Measurements from ENCODE around the gene KCNT2.
"Not testable (repeated sequence)": the region's sequence is repeated elsewhere in the genome, so short reads cannot be mapped to it uniquely, and the experiment has no call there.

The KCNT2 gene

DNA sequence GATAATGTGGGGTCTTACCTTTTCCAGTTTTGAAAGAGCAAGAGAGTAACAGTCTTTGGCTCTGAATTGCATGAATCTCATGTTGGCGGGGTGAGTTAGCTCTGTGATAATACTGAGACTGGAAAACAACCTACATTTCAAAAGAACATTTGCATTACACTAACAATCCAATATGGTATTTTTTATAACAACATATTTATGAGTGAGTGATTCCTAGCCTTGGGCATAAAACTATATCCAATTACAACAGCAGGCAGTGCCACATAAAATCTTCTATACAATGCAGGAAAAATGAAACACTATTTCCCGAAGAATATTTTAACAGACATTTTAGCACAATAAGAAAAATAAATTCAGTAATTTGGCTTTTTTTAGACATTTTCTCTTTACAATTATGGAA is 303.0 kb downstream of the KCNT2 start:
- DNase-seq, result no peak

DNA sequence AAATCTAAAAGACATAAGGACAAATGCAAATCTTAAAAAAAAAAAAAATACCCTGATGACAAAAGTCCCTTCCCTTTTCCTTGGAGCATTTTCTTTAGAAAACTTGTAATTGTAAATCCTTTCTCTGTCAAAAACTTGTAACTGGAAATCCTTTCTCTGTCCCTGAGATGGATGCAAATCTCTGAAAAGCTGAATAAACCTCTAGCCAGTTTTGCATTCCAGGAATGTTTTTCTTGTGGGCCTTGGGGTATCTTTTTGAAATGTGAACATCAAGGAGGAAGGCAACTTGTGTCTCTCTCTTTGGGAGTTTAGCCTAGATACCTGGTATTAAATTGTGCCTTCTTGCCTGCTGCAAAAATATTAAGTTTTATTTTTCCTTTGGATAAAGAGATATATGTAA is 305.3 kb downstream of the KCNT2 start:
- DNase-seq, result no peak

DNA sequence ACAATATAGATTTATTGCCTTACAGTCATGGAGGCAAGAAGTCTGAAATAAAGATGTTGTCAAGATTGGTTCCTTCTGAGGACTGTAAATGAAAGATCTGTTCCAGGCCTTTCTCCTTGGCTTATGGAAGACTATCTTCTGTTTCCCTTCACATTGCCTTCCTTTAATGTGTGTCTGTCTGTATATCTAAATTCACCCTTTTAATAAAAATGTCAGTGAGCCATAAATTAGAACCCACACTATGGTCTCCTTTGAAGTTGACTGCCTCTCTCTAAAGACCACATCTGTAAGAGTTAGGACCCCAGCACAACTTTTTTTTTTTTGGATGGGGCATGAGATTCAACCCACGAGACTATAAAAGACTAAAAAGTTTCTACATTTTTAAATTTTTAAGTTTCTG is 305.8 kb downstream of the KCNT2 start:
- DNase-seq, result no peak

DNA sequence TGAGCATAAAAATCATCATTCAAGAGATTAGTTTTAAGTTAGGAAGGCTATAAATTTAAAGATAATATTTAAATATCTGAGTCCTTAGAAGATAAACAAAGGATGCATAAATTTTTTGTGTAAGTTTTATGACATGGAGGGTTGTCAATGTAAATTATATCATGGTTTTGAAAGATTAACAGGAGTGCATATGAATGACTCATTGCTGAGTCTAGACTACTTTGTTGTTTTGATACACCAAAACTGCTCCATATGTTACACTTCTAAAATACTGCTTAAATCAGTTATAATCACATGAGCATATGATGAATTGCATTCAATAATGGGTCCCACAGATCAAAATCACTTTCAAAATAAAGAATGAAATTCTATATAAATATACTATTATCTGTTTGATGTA is 312.5 kb downstream of the KCNT2 start:
- DNase-seq, result no peak

DNA sequence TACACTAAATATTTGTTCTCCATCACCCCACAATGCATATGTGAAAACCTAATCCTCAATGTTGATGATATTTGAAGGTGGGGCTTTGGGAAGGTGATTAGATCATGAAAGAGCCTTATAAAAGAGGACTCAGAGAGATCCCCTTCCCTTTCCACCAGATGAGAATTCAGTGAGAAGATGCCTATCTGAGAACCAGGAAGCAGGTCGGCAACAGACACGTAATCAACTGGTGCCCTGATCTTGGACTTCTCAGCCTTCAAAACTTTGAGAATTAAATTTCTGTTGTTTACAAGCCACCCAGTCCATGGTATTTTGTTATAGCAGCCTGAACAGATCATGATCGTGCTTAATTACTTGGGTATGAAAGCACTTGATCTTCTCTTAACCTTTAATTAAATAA is 329.4 kb downstream of the KCNT2 start:
- no peak for DNase-seq

DNA sequence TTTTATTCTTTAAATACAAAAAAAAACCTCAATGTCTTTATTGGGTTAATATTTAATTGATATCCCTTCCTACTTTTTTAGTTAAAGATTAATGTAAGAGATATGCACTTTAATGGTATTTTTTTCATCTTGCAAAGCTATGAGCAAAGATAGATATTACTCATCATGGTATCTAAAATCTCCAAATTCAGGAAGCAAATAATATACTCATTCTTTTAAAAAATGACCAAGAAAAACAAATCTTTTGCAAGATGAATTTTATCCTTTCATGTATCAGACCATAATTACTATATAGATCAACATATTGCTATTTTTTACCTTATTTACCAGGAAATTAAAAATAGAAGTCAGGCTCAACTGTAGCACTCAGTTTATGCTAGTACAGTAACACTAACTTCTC is 330.4 kb downstream of the KCNT2 start:
- DNase-seq, result no peak

DNA sequence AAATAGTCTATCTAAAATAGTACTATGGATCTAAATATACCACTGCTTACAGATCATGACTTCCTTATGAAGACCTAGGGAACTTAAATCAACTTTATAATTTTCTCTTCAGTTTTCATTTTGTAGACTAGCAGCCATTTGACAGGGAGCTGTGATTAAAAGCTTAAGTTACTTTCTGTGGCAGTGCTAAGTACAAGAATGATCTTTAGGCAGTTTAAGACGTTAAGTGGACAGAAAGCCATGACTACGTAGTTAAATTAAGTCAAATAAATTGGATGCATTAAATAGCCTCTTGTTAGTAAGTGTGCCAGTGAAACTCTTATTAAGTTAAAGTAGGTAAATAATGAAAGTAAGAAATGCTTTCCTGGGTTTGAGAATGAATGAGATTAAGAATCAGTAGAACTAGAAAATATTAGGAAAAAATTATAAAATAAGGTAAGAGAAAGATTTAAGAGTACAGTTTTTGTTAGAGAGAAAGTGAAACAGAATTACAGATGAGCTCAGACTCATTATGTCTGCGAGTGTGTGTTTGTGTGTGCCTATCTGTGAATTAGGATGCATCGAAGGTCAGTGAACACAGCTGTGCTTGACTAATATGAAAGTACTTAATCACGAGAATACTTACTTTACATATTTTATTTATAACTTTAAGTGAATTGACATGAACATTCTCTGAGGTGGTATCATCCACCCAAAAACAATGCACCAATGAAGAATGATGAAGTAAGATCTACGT is 336.9 kb downstream of the KCNT2 start:
- DNase-seq, result no peak

DNA sequence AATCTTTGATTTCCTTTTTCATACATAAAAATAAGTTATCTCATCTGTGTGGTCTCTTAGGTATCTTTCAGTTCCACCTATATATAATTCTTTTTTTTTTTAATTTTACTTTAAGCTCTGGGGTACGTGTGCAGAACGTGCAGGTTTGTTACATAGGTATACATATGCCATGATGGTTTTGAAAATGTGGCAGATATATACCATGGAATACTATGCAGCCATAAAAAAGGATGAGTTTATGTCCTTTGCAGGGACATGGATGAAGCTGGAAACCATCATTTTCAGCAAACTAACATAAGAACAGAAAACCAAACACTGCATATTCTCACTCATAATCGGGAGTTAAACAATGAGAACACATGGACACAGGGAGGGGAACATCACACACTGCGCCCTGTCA is 345.2 kb downstream of the KCNT2 start:
- not testable (repeated sequence) for DNase-seq

DNA sequence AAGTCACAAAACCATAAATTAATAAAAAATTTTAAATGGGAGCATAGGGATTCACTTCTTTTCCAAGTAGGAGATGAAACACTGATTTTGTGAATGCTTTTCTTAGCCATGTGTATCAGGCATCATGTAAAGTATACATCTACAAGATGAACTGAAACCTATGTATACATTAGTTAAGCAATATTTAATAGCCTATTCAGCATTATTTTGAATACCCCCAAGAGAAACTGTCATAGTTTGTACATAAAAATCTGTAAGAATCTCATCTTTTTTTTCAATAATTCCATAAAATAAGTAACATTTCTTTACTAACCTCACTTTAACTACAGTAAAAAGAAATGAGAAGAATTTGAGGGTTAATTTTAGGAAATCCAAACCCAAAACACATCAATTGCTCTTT is 348.0 kb downstream of the KCNT2 start:
- no peak for DNase-seq

DNA sequence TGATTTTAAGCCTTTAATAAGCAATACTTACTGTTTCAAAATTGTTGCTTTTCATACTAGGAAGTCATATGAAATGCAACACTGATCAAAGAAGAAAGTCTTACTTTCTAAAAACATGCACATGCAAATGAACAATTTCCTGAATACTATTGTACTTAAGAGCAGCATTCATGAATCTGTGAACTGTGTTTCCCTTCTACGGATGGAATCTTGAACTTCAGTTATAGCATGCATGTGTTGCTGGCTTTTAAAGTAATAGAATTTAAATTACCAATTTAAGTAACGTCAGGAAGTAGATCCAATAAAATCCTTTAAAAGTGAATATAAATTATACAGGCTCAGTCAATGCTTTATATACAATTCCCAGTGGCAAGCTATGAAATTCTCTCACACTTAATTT is 348.9 kb downstream of the KCNT2 start:
- no peak for DNase-seq

DNA sequence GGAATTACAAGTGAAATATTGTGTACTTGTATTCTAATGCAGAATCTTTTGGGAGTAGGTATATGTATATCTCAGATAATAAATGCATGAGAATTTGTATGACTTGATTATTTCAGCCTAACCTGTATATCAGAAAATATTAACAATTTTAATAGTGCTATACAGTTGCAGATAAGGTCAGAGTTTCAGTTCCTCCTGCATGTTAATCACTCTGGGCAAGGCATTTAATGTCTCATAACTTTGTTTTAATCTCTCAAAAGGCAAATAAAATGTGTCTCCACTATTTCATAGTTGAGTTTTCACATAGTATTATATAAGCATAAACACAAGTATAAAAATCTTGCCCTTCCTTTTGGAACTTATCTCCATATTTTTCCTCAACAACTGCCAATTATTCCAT is 352.5 kb downstream of the KCNT2 start:
- no peak for DNase-seq

DNA sequence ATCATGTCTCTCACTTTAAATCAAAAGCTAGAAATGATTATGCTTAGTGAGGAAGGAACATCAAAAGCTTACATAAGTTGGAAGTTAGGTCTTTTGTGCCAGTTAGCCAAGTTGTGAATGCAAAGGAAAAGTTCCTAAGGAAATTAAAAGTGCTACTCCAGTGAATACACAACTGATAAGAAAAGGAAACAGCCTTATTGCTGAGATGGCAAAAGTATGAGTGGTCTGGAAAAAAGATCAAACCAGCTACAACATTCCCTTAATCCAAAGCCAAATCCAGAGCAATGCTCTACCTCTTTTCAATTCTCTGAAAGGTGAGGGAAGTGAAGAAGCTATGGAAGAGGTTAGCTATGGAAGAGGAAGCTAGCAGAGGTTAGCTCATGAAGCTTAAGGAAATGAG is 378.7 kb downstream of the KCNT2 start:
- DNase-seq, result no peak

DNA sequence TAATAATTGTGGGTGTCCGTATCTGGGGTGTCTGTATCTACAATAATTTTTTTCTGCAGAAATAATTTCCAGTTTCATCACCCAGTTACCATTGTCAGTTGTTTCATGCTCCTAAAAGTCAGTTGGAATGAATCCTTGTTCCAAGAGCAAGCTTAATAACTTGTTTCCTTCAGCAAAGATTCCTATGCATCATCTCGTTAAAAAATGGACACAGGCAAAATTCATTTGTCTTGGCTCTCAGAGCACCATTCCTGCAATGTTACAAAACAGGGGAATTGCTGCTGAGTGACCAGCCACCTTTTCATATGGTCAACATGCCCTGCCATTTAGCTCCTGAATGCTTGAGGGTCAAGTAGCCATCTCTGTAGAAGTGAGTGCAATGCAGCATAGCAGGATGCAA is 393.4 kb downstream of the KCNT2 start:
- DNase-seq, result no peak

DNA sequence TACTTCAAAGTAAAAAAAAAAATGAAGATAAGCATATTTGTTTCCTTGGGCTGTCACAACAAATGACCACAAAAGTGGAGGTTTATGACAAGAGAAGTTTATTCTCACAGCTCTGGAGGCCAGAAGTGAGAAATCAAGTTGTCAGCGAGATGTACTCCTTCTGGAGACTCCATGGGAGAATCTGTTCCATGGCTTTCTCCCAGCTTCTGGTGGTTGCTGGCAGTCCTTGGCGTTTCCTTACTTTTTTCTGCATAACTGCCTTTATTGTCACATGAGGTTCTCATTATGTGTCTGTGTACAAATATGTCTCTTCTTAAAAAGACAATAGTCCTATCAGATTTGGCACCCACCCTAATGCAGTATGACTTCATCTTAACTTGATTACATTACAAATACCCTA is 398.3 kb downstream of the KCNT2 start:
- no peak for DNase-seq

DNA sequence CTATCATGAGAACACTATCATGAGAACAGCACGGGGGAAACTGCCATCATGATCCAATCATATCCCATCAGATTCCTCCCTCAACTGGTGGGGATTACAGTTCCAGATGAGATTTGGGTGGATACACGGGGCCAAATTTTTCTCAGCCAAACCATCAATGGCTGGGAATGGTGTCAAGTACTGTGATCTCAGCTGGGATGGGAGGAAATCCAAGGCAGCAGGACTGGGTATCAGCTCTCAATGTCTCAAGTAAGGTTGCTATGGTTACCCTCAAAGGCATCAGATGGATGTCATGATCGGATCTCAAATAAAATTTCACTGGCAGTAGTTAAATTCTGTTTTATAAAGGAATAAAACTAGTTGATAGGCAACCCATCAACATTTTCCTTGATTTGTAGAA is 399.0 kb downstream of the KCNT2 start:
- no peak for DNase-seq

DNA sequence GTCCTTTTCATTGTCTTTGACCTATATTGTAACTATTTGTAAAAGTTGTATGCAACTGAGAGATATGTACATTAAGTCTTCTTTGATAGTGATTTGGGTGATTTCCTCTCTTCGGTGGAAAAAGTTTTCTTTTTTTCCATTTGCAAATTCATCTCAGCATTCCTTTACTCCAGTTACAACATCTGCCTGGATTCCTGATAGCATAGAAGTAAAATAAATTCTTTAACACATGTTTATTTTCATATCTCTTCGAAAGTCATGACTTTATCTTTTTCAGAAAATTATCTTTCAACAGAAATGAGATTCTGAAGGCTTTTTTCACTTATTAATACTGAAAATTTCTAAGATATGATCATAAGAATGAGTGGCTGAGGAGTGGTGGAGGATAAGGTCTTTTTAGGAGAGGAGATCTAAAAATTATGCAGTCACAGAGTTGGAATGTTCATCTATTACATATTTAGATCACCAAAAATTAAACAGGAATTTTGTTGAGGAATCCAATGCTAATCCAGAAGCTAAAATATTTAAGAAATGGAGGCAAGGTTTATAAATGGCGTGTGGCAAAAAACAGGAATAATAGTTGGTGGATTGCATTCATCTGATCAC is 400.5 kb downstream of the KCNT2 start:
- DNase-seq, result no peak

DNA sequence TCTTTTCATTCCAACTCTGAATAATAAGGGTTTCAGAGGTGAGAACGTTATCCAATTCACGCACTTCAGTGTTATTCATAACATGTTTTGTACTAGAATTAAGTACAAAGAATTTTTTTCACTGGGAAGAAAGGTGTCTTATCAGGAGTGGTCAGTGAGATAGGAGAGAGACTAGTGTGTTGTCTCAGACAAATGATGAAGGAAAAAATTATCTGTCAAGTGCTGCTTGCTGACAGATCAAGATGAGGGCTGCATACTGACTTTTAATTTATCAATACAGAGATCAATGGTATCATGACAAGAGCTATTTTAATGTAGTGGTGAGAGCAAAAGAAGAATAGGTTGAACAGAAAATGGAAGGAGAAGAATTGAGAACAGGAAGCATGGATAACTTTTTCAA is 402.4 kb downstream of the KCNT2 start:
- DNase-seq, result no peak

DNA sequence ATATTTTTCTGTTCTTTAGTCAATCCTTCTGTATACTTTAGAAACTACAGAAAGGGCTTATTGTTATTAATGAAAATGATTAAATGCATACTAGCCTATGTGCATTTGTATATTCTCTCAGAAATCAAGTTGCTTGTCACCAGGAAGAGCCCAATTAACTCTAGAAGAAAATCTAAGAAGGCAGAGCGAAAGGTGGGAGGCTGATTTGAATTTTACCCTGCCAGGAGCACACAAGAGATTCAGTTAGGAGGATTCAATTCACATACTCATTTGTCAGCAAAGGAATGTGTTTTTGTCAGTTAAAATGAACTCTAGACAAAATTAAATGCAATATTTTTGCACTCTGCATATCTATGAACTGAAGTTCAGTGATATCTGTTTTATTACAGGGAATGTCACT is 411.8 kb downstream of the KCNT2 start:
- no peak for DNase-seq

DNA sequence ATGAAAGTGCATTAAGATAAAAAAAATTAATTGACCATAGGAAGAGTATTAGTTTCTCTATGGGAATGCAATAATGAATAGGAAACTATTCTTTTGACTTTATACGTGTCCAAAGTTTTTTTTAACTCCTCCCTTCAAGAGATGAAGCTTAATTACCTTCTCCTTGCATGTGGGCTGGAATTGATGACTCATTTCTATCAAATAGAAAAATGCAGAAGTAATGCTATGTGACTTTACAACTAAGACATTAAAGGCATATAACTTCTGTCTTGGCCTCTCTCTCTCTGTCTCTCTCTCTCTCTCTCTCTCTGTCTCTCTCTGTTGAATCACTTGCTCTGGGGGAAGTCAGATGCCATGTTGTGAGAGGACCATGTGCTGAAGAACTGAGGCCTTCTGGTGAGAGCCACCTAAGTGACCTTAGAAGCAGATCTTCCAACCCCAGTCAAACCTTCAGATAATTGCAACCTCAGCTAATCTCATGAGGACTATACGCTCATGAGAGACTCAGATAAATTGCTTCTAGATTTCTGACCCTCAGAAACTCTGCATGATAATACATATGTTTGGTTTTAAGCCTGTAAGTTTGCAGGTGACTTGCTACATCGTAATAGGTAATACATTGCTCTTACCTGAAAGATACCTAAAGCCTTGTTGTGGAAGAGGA is 414.2 kb downstream of the KCNT2 start:
- DNase-seq, result no peak

DNA sequence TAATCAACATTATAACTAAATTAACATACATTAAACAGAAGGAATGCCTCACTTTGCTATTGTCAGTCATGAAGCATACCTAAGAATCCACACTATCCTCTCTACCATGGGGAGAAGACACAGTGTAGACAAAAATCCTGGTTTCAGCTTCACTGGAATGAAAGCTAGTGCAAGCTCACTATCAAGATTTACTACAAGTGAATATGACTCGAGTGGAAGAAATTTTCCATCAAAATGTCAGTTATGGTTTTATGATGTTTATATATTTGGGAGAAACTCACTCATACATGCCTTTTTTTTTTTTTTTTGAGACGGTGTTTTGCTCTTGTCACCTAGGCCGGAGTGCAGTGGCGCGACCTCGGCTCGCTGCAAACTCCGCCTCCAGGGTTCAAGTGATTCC is 424.3 kb downstream of the KCNT2 start:
- no peak for DNase-seq

DNA sequence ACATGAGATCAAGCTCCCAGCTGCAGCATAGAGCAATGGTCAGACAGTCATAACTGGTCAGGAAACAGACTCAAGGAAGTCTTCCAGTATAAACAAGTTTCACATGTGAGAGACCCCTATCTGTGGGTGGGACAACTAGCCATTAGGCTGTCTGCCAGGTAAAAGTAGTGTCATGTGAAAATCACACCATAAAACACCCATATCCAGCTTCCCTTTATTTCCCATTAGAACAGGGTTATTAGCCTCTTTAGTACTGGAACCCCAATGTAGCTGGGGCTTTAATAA is 426.7 kb downstream of the KCNT2 start:
- DNase-seq, result no peak

DNA sequence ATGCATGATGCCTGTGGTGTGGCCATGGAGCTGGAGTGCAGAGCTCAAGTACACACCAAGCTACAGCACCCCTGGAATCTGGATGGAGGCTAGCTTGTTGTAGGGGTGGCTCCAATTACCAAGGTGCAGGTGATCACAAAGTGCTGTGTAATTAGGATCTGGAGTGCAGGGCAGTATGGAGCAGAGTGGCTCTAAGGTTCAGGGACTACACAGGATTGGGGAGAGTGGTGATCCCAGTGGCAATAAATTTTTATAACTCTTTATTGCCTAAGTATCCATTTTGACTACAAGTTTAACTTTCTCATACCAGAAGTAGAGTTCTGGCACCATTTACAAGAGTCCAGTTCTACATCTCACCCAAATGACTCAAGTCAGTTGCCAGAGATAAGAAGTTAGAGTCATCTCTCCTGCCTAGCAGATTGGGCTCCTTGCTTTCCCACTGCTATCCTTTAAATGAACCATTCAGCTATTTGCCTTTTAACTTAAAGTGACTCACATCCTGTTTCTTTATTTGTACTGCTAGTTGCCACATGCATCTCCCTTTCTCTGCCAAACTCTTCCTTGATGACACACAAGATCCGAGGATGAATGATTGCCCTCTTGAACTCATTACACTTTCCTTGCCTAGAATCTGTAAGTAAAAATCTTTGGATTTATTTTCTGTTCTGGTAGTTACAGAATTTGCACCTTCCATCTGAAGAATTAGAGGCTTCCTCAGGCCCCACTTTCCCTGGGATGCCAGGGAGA is 427.2 kb downstream of the KCNT2 start:
- DNase-seq, result no peak

DNA sequence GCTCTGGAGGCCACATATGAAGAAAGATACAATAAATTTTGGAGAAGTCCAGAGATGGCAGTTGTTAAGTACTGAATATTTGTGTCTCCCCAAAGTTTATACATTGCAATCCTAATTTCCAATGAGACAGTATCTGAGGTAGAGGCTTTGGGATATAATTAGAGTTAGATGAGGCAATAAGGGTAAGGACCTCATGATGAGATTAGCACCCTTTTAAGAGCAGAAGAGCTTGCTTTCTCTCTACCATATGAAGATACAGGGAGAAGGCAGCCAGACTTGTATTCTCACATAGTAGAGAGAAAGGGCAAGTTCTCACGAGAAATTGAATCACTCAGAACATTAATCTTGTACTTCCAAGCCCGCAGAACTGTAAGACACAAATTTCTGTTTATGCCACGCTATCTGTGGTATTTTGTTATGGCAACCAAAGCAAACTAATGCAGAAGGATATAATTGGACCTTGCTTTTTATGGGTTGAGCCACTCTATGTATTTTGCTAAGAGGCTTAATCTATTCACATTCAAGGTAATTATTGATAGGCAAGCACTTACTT is 430.1 kb downstream of the KCNT2 start:
- DNase-seq, result no peak
